Measurements from ENCODE around the gene CHIC2.
A peak's percentile ranks its signal among the peaks of the same experiment; 100 is the strongest.

The CHIC2 gene

GRCh38 chr4:54014666-54015160, 49.7 kb downstream of the CHIC2 start:
- no peak for TF ChIP-seq CTCF (IDR thresholded peaks at IDR 0.05; ENCODE audit: low read depth, low read length)
- no peak overlapping the region for H3K4me3 ChIP-seq (replicated peaks in 1 of 2; ENCODE audit: low read depth in 2 of 2, low read length in 2 of 2)
- DNase-seq (ENCODE audit: low read depth in 2 of 2) = no peak

- no peak for DNase-seq (ENCODE audit: low read depth in 2 of 2)
- H3K4me3 ChIP-seq (replicated peaks in 1 of 2; ENCODE audit: low read depth in 2 of 2, low read length in 2 of 2) = no peak overlapping the region
- TF ChIP-seq CTCF (IDR thresholded peaks at IDR 0.05; ENCODE audit: low read depth, low read length) = no peak
These were observed 53.2 kb downstream of the CHIC2 start for GRCh38 chr4:54011201-54011600.

- no peak for TF ChIP-seq CTCF (IDR thresholded peaks at IDR 0.05; ENCODE audit: low read depth, low read length)
- DNase-seq (ENCODE audit: low read depth in 2 of 2) = no peak
- H3K4me3 ChIP-seq (replicated peaks in 1 of 2; ENCODE audit: low read depth in 2 of 2, low read length in 2 of 2) = no peak overlapping the region
These were observed 57.6 kb downstream of the CHIC2 start for GRCh38 chr4:54006755-54007154.

GRCh38 chr4:54005475-54005874, 58.9 kb downstream of the CHIC2 start:
- peak; percentile 57 to 64 for DNase-seq (ENCODE audit: low read depth in 2 of 2)
- TF ChIP-seq CTCF (IDR thresholded peaks at IDR 0.05; ENCODE audit: low read depth, low read length) = no peak
- H3K4me3 ChIP-seq (replicated peaks in 1 of 2; ENCODE audit: low read depth in 2 of 2, low read length in 2 of 2) = no peak overlapping the region

GRCh38 chr4:54004463-54004862, 59.9 kb downstream of the CHIC2 start:
- no peak for TF ChIP-seq CTCF (IDR thresholded peaks at IDR 0.05; ENCODE audit: low read depth, low read length)
- H3K4me3 ChIP-seq (replicated peaks in 1 of 2; ENCODE audit: low read depth in 2 of 2, low read length in 2 of 2) = no peak overlapping the region
- DNase-seq (ENCODE audit: low read depth in 2 of 2) = peak in 1 of 2 donors; percentile 40

GRCh38 chr4:54001668-54002365, 62.6 kb downstream of the CHIC2 start:
- no peak for TF ChIP-seq CTCF (IDR thresholded peaks at IDR 0.05; ENCODE audit: low read depth, low read length)
- no peak overlapping the region for H3K4me3 ChIP-seq (replicated peaks in 1 of 2; ENCODE audit: low read depth in 2 of 2, low read length in 2 of 2)
- no peak for DNase-seq (ENCODE audit: low read depth in 2 of 2)

GRCh38 chr4:53997898-53998297, 66.5 kb downstream of the CHIC2 start:
- H3K4me3 ChIP-seq (replicated peaks in 1 of 2; ENCODE audit: low read depth in 2 of 2, low read length in 2 of 2) = no peak overlapping the region
- no peak for TF ChIP-seq CTCF (IDR thresholded peaks at IDR 0.05; ENCODE audit: low read depth, low read length)
- DNase-seq (ENCODE audit: low read depth in 2 of 2) = no peak
